Endothelial cell of umbilical vein (primary cell): ENCODE data around the gene SLC6A20. TPM values are rescaled to one million over a fixed set of nuclear protein-coding genes. Genes with fewer than 3 reads are reported as not detected.
A peak's percentile ranks its signal among the peaks of the same experiment; 100 is the strongest.

Experiments used
- BruUV-seq: library from RNA; stranded (reverse); fragments of 400-500 nt; replicated peaks from 2 replicates; lab custom pipeline; 2021; lab: Mats Ljungman, UMichigan
- CTCF ChIA-PET: fragments of 300-600, 350-600 bp; sonication (Branson Sonifier 250); formaldehyde crosslinking; loops from one replicate; lab custom pipeline; 2021; ENCODE audit warnings: antibody characterized with exemption, inconsistent platforms; lab: Charles Lee
- POLR2A ChIA-PET: fragments of 300-600, 350-600 bp; sonication (Branson Sonifier 250); formaldehyde crosslinking; loops from one replicate; lab custom pipeline; 2021; ENCODE audit warnings: antibody characterized with exemption, inconsistent platforms; lab: Charles Lee
- DNase-seq: peaks from one replicate; pipeline ENCODE4 v3.0.0-alpha.2; 2011; ENCODE audit warnings: low read depth, low spot score
- FAIRE-seq: peaks from 2 replicates; lab custom pipeline; 2011; peaks lifted over from hg19 to GRCh38; lab: Jason Lieb, UNC
- H2AFZ ChIP-seq: 2 replicates; pipeline ENCODE4 v1.6.0; 2012; ENCODE audit warnings: low read depth, low read length, control low read depth, inconsistent platforms
- H3K27ac ChIP-seq: 2 replicates; pipeline ENCODE4 v1.5.1; 2011; ENCODE audit warnings: low read depth, mild to moderate bottlenecking, control low read depth, low read length, moderate library complexity; ENCODE audit not compliant: insufficient read depth
- H3K27me3 ChIP-seq, 2 experiments: 2 replicates each; pipeline versions ENCODE4 v1.6.0 to v1.6.1; 2011; ENCODE audit warnings: low read length in 2 of 2, mixed read lengths in 1 of 2; ENCODE audit not compliant: control insufficient read depth in 2 of 2, insufficient read depth in 2 of 2
- H3K36me3 ChIP-seq, 2 experiments: 2 replicates in 1 of 2; 3 replicates in 1 of 2; pipeline ENCODE4 v1.5.1; 2011; ENCODE audit warnings: low read length in 2 of 2, mild to moderate bottlenecking in 1 of 2, moderate library complexity in 1 of 2; ENCODE audit not compliant: control insufficient read depth in 2 of 2, insufficient read depth in 2 of 2; ENCODE audit errors: extremely low read depth in 1 of 2
- H3K4me1 ChIP-seq: 3 replicates; pipeline ENCODE4 v1.5.1; 2011; ENCODE audit warnings: mild to moderate bottlenecking, low read length; ENCODE audit not compliant: control insufficient read depth, insufficient read depth; ENCODE audit errors: extremely low read depth
- H3K4me2 ChIP-seq: 2 replicates; pipeline ENCODE4 v1.6.1; 2011; ENCODE audit warnings: low read length, control low read depth, mixed read lengths; ENCODE audit not compliant: insufficient read depth
- H3K4me3 ChIP-seq, 3 experiments: fragments of 200-600 bp in 1 of 3; sonication (generic), shearing (Covaris generic) in 1 of 3; replicated peaks in 1 of 3; 2 replicates each; pipeline ENCODE4 v1.5.1; 2011 to 2016; ENCODE audit warnings: control low read depth in 3 of 3, low read length in 3 of 3, mild to moderate bottlenecking in 2 of 3, inconsistent platforms in 1 of 3, low read depth in 1 of 3, moderate library complexity in 1 of 3; ENCODE audit not compliant: insufficient read depth in 1 of 3
- H3K79me2 ChIP-seq: 2 replicates; pipeline ENCODE4 v1.6.0; 2012; ENCODE audit warnings: low read length, inconsistent platforms; ENCODE audit not compliant: control insufficient read depth, insufficient read depth
- H3K9ac ChIP-seq: replicated peaks from 2 replicates; pipeline ENCODE3; 2011; ENCODE audit warnings: low read length, control low read depth; ENCODE audit not compliant: insufficient read depth; ENCODE audit errors: extremely low read depth
- H3K9me1 ChIP-seq: replicated peaks from 3 replicates; pipeline ENCODE4 v1.6.0; 2011; ENCODE audit warnings: mild to moderate bottlenecking, low read length; ENCODE audit not compliant: control insufficient read depth, insufficient read depth; ENCODE audit errors: extremely low read depth
- H3K9me3 ChIP-seq: replicated peaks from 2 replicates; pipeline ENCODE4 v1.5.1; 2012; ENCODE audit warnings: low read length, inconsistent platforms; ENCODE audit not compliant: control insufficient read depth, insufficient read depth
- H4K20me1 ChIP-seq: replicated peaks from 2 replicates; pipeline ENCODE3; 2011; ENCODE audit warnings: mild to moderate bottlenecking, low read length; ENCODE audit not compliant: control insufficient read depth, insufficient read depth; ENCODE audit errors: extremely low read depth
- CTCF ChIP-seq, 2 donors: IDR thresholded peaks; 1 replicate in 1 of 2; 2 replicates in 1 of 2; pipeline ENCODE4 v1.5.1; 2011; ENCODE audit warnings: low read length in 2 of 2, mild to moderate bottlenecking in 2 of 2, moderate library complexity in 2 of 2, control low read depth in 1 of 2, inconsistent platforms in 1 of 2, low read depth in 1 of 2; ENCODE audit not compliant: insufficient read depth in 1 of 2; ENCODE audit errors: extremely low read depth in 1 of 2
- EZH2 ChIP-seq: IDR thresholded peaks from 2 replicates; pipeline ENCODE4 v1.6.1; 2012; ENCODE audit warnings: borderline replicate concordance, low read depth, mild to moderate bottlenecking, moderate library complexity, low read length, inconsistent platforms; ENCODE audit not compliant: severe bottlenecking
- FOS ChIP-seq: IDR thresholded peaks from 2 replicates; pipeline ENCODE4 v1.6.1; 2011; ENCODE audit warnings: mild to moderate bottlenecking, low read length, moderate library complexity, borderline replicate concordance; ENCODE audit not compliant: insufficient read depth
- GATA2 ChIP-seq: IDR thresholded peaks from 2 replicates; pipeline ENCODE4 v1.7.0; 2011; ENCODE audit warnings: low read depth, mild to moderate bottlenecking, moderate library complexity, mixed read lengths, low read length; ENCODE audit not compliant: insufficient read length, insufficient read depth
- JUN ChIP-seq: IDR thresholded peaks from 2 replicates; pipeline ENCODE4 v1.6.1; 2011; ENCODE audit warnings: borderline replicate concordance, low read depth; ENCODE audit not compliant: insufficient read length, insufficient read depth
- MAX ChIP-seq: IDR thresholded peaks from 2 replicates; pipeline ENCODE4 v1.6.1; 2011; ENCODE audit not compliant: insufficient read depth, insufficient read length
- MYC ChIP-seq: IDR thresholded peaks from one replicate; pipeline ENCODE4 v1.6.1; 2011; ENCODE audit warnings: mild to moderate bottlenecking, low read depth, low read length
- POLR2A ChIP-seq: IDR thresholded peaks from 2 replicates; pipeline ENCODE4 v1.6.1; 2012; ENCODE audit warnings: low read depth, mild to moderate bottlenecking, control low read depth, low read length
- POLR2AphosphoS5 ChIP-seq: IDR thresholded peaks from 2 replicates; pipeline ENCODE4 v1.6.1; 2012; ENCODE audit warnings: low read depth, mild to moderate bottlenecking, control low read depth, low read length, moderate library complexity; ENCODE audit not compliant: insufficient read depth
- dilution Hi-C: fragments of 300-500 bp; cut with MboI; formaldehyde crosslinking; loops from one replicate; pipeline ENCODE4 v1.15.0; 2019; ENCODE audit warnings: low sequenced_read_pairs; ENCODE audit not compliant: extremely low pct_ligation_motif_present
- intact Hi-C: fragments of 100-400 bp; cut with micrococcal nuclease; formaldehyde crosslinking; loops from one replicate; pipeline ENCODE4 v1.10.0; 2022
- polyA plus RNA-seq, 4 experiments: library from polyadenylated mRNA; depleted of rRNA in 3 of 4; stranded (reverse) in 3 of 4; unstranded in 1 of 4; fragments of >200 nt; gene quantifications; 2 replicates each; pipeline versions ENCODE4 v1.2.1 to v1.2.3, GENCODE V29; 2011 to 2012; ENCODE audit warnings: missing spikeins in 1 of 4
- total RNA-seq: library from RNA; stranded (reverse); gene quantifications from 2 replicates; pipeline ENCODE4 v1.2.3, GENCODE V29; 2021

Gene SLC6A20
- total and polyA plus RNA-seq, 2 donors (not counting 3 experiments of a cell fraction or from before 2014, with no cell fraction given), result not detected

DNA sequence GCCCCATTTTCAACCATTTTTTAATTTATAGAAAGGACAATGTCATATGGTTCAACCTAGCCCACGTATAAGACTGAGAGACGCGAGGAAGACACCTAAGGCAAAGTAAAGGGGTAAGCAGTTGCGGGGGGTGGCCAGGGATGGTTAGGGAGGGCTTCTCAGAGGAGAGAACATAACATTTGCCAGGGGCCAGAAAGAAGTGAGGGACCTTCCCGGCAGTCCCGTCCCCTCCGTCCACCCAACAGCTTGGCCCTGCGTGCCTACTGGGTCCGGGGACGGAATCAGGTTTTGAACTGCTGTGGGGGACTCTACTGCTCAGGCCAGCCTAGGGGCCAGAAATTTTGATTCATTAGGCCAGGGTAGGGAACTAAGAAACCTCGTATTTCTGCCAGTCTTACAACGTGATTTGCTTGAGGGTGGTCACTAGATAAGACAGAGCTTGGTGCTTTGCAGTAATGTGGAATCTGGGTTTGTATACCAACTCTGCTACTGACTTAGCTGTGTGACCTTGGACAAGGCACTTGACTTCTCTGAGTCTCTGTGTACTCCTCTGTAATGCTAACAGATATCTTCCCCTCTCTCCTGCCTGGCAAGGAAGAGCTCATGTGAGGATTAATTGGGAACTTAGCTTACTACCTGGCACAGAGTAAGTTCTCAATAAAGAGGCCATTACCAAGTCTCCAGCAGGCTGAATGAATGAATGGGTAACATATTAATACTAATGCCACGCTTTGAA lies 734 bp upstream of the SLC6A20 start:
- ChIA-PET CTCF (interaction anchor here (1.6 kb wide), 1 partner anchor 36 kb away, joined by 4 read pairs; no protein-coding TSS in a partner anchor), POLR2A (no interaction called here)
- H3K4me1 ChIP-seq, result peaks cover 8% of the 10 kb centered on the region
- H2AFZ ChIP-seq, result no peak overlapping the region
- H3K4me3 ChIP-seq, result no peak overlapping the region
- H4K20me1 ChIP-seq, result no peaks in the 10 kb centered on the region
- FAIRE-seq (no peak), DNase-seq (no peak)
- H3K4me2 ChIP-seq, result peak overlapping the region; percentile 17
- intact Hi-C loops (no loop called here), dilution Hi-C loops (no loop called here)
- TF ChIP-seq CTCF (IDR thresholded peaks at IDR 0.05; ENCODE audit: extremely low read depth in 1 of 2, insufficient read depth in 1 of 2, low read depth in 1 of 2, low read length in 2 of 2), result no peak
- no peak for TF ChIP-seq GATA2
- TF ChIP-seq POLR2AphosphoS5, result no peak
- no peak for TF ChIP-seq FOS
- TF ChIP-seq POLR2A, result no peak
- TF ChIP-seq EZH2, result no peak
- no peak for TF ChIP-seq MYC
- TF ChIP-seq JUN, result no peak
- TF ChIP-seq MAX, result no peak
- no peak overlapping the region for H3K27ac ChIP-seq
- H3K36me3 ChIP-seq, result no peaks in the 10 kb centered on the region
- no TSS peak for BruUV-seq
- H3K9me3 ChIP-seq, result no peaks in the 10 kb centered on the region
- H3K9me1 ChIP-seq, result no peaks in the 10 kb centered on the region
- H3K9ac ChIP-seq, result no peak overlapping the region
- H3K79me2 ChIP-seq, result no peaks in the 10 kb centered on the region
- peaks cover 56 to 57% of the 10 kb centered on the region in 2 experiments for H3K27me3 ChIP-seq
